Measurements from ENCODE around the gene SFXN3.

DNA sequence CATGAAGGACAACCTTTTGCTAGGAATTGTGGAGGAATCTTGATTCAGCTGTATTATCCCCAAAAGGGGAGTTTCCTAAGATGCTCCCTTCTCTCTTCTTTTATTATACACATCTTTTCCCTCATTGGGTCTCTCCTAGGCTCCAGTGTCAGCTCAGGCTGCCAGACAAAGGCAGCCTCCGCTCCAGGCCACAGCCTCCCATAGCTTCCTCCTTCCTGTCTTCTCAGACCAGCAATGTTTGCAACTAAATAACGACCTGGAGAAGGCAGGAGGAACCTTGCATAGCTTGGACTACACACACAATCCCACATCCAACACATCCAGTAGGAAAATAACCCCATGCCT, 12.3 kb downstream of the SFXN3 start:
- TF ChIP-seq EZH2phosphoT487 (IDR thresholded peaks at IDR 0.05; ENCODE audit: insufficient read depth, low read depth): no peak
- TF ChIP-seq EZH2 (IDR thresholded peaks at IDR 0.05; ENCODE audit: insufficient read depth, poor library complexity, severe bottlenecking): no peak

Measured in GM23248 (cell line).